GM12892 (cell line): ENCODE results near the gene PHC2.

Experiments used
- POLR2A ChIP-seq: IDR thresholded peaks from 2 replicates; pipeline ENCODE4 v1.6.1; 2011; ENCODE audit warnings: low read depth, low read length, control low read depth
- POLR2AphosphoS5 ChIP-seq: IDR thresholded peaks from 2 replicates; pipeline ENCODE4 v1.6.1; 2011; ENCODE audit warnings: low read depth, low read length, control low read depth

DNA sequence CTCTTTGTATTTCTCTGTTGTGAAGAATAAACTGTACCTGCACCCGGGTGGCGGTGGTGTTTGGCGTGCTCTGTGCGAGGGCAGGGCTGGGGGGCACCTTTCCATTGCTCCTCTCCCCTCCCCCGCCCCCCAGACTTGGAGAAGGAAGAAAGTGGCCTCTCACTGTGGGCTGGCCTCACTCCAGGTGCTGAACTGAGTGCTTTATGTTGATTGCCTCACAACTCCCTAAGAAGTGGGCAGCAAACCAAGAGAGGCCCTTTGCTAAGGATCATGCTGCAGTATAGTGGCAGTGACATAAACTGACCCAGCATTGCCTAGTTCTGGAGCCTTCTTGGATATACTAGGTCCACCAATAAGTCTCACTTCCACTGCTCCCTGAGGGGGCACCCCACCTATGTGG lies 130.2 kb downstream of the PHC2 start:
- TF ChIP-seq POLR2A (no peak), POLR2AphosphoS5 (no peak)
